ENCODE data around the gene RNF152. TPM values are rescaled to one million over a fixed set of nuclear protein-coding genes. Genes with fewer than 3 reads are reported as not detected.

RNF152 gene
- polyA plus RNA-seq, 1 donor from 2014 or later: 22.9 TPM

DNA sequence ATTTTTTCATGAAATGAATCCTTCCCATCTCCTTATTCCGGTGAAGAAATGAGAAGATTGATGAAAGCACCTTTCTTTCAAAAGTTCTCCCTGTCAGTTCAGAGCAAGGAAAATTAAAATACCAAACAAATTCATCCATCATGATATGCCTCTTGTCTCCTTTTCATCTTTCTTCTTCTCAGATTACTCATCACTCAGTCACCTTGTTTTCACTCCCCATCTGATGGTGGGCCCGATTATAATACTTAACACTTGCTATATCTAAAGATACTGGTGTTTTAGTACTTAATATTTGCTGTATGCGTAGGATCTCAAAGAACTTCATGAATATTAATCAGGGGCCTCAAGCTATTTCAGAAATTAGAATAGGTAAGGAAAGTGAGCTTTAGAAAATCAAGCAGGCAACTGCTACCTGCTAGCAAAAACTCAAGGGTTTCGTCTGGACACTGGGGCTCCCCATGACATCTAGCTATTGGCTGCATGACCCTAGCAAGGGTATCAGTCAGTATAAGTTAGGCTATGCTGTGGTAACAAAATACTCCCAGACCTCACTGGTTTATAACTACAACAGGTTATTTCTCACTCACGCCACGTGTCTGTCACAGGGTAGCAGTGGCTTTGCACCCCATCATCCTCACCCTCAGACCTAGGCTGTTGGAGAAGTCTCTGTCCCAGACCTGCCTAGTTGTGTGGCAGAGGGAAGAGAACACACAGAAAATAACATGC lies 39.0 kb upstream of the RNF152 start:
- no peaks in the 10 kb centered on the region for H3K79me2 ChIP-seq (replicated peaks; ENCODE audit: insufficient read depth, low read length)
- H3F3A ChIP-seq (ENCODE audit: insufficient read depth, low read length, poor library complexity, severe bottlenecking): no peaks in the 10 kb centered on the region
- H3K27me3 ChIP-seq (ENCODE audit: insufficient read depth, low read depth, low read length): no peaks in the 10 kb centered on the region
- no peaks in the 10 kb centered on the region for H3K9me2 ChIP-seq (ENCODE audit: insufficient read depth, low read length)
- no peak overlapping the region for H3K4me3 ChIP-seq (ENCODE audit: low read length)
- no peaks in the 10 kb centered on the region for H3K9me3 ChIP-seq (ENCODE audit: low read length)
- no peak overlapping the region for H3K4me2 ChIP-seq (ENCODE audit: low read length)
- H3K27ac ChIP-seq (ENCODE audit: low read length): no peak overlapping the region
- no peaks in the 10 kb centered on the region for H3K36me3 ChIP-seq (ENCODE audit: insufficient read depth, low read length)
- no peaks in the 10 kb centered on the region for H4K20me1 ChIP-seq (ENCODE audit: insufficient read depth)
- H2AFZ ChIP-seq (ENCODE audit: low read depth, low read length): no peak overlapping the region
- H3K9ac ChIP-seq (ENCODE audit: low read length): no peak overlapping the region
- TF ChIP-seq SMC3 (conservative IDR thresholded peaks at IDR 0.05; ENCODE audit: poor library complexity): no peak

DNA sequence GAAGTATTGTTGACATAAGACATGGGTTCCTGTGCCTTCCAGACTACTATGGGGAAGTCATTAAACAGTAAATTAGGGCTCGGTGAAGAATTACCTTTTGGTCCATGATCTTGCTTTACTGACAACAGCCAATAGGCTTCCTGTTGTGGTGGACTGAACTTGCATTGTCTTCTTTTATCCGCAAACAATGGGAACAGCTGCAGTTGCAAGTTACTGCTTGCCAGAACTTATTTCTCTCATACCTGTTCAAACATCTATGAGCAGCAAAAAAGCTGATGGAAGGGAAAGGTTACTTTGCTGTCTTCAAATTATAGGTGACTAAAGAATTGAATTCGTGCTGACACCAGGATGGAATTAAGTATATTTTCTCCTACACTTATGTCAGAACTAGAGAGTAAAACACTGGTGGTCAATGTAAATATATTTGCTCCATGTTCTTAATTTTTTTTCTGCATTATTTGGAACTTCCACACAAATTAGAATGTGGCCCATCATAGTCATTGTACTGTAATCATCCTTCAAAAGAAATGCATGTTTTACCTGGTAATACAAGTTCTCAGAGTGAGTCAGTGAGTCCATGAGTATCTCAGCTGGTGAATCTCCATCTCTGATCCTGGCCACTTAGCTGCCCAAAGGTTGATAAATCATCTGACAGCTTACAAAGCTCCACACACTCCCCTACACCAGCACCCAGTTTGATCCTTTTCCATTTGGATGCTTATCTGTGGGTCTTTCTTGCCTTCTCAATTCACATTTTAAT lies 37.3 kb upstream of the RNF152 start:
- no peaks in the 10 kb centered on the region for H4K20me1 ChIP-seq (ENCODE audit: insufficient read depth)

More for the DNA sequence above, 37.3 kb upstream of the RNF152 start:
- TF ChIP-seq TAF1 (IDR thresholded peaks at IDR 0.05; ENCODE audit: low read depth) (no peak), RAD21 (conservative IDR thresholded peaks at IDR 0.05) (no peak), REST (IDR thresholded peaks at IDR 0.05; ENCODE audit: borderline replicate concordance) (no peak), MXI1 (conservative IDR thresholded peaks at IDR 0.05; ENCODE audit: poor library complexity, severe bottlenecking) (no peak), SMC3 (conservative IDR thresholded peaks at IDR 0.05; ENCODE audit: poor library complexity) (no peak), EP300 (conservative IDR thresholded peaks at IDR 0.05; ENCODE audit: poor library complexity, severe bottlenecking) (no peak), CTCF (IDR thresholded peaks at IDR 0.05; ENCODE audit: poor library complexity, severe bottlenecking) (no peak), POLR2AphosphoS5 (IDR thresholded peaks at IDR 0.05) (no peak), EZH2 (IDR thresholded peaks at IDR 0.05; ENCODE audit: borderline replicate concordance, insufficient read depth, low read length, poor library complexity, severe bottlenecking) (no peak)
- no peaks in the 10 kb centered on the region for H3K9me3 ChIP-seq (ENCODE audit: low read length)
- H2AFZ ChIP-seq (ENCODE audit: low read depth, low read length): no peak overlapping the region
- H3K9me2 ChIP-seq (ENCODE audit: insufficient read depth, low read length): no peaks in the 10 kb centered on the region
- no peaks in the 10 kb centered on the region for H3K79me2 ChIP-seq (replicated peaks; ENCODE audit: insufficient read depth, low read length)
- no peaks in the 10 kb centered on the region for H3F3A ChIP-seq (ENCODE audit: insufficient read depth, low read length, poor library complexity, severe bottlenecking)
- no peaks in the 10 kb centered on the region for H3K36me3 ChIP-seq (ENCODE audit: insufficient read depth, low read length)
- no peak overlapping the region for H3K9ac ChIP-seq (ENCODE audit: low read length)
- no peak overlapping the region for H3K27ac ChIP-seq (ENCODE audit: low read length)
- no peak overlapping the region for H3K4me2 ChIP-seq (ENCODE audit: low read length)
- H3K27me3 ChIP-seq (ENCODE audit: insufficient read depth, low read depth, low read length): no peaks in the 10 kb centered on the region
- no peak overlapping the region for H3K4me3 ChIP-seq (ENCODE audit: low read length)
